B cell (primary cell): ENCODE data around the gene CAPRIN1.

ENCODE experiments used
- EZH2 ChIP-seq: IDR thresholded peaks from 2 replicates; pipeline ENCODE4 v1.6.1; 2012; ENCODE audit warnings: borderline replicate concordance, low read depth, mild to moderate bottlenecking, moderate library complexity, low read length; ENCODE audit not compliant: insufficient read depth, poor library complexity, severe bottlenecking
- TF ChIP-seq, protein P1 (sequence below): fragments of 200-600 bp; IDR thresholded peaks from one replicate; pipeline ENCODE4 v1.8.0; 2022; ENCODE audit warnings: antibody characterized with exemption, mild to moderate bottlenecking

- TF ChIP-seq, protein P1, sequence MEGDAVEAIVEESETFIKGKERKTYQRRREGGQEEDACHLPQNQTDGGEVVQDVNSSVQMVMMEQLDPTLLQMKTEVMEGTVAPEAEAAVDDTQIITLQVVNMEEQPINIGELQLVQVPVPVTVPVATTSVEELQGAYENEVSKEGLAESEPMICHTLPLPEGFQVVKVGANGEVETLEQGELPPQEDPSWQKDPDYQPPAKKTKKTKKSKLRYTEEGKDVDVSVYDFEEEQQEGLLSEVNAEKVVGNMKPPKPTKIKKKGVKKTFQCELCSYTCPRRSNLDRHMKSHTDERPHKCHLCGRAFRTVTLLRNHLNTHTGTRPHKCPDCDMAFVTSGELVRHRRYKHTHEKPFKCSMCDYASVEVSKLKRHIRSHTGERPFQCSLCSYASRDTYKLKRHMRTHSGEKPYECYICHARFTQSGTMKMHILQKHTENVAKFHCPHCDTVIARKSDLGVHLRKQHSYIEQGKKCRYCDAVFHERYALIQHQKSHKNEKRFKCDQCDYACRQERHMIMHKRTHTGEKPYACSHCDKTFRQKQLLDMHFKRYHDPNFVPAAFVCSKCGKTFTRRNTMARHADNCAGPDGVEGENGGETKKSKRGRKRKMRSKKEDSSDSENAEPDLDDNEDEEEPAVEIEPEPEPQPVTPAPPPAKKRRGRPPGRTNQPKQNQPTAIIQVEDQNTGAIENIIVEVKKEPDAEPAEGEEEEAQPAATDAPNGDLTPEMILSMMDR: no peak
- no peak for TF ChIP-seq EZH2
Observed at GRCh38 chr11:34055218-34056000, 3.9 kb downstream of the CAPRIN1 start.
